Stimulated activated CD4-positive, alpha-beta T cell treated with anti-CD3 and anti-CD28 coated beads, Interleukin-4, amount 100 ng/mL, for 4 hours (primary cell): ENCODE data around the gene CHCHD5.
A peak's percentile ranks its signal among the peaks of the same experiment; 100 is the strongest.

Experiments
- DNase-seq, 2 experiments: peaks; one replicate each; pipeline ENCODE4 v3.0.0-alpha.2; 2020

CHCHD5 gene

DNA sequence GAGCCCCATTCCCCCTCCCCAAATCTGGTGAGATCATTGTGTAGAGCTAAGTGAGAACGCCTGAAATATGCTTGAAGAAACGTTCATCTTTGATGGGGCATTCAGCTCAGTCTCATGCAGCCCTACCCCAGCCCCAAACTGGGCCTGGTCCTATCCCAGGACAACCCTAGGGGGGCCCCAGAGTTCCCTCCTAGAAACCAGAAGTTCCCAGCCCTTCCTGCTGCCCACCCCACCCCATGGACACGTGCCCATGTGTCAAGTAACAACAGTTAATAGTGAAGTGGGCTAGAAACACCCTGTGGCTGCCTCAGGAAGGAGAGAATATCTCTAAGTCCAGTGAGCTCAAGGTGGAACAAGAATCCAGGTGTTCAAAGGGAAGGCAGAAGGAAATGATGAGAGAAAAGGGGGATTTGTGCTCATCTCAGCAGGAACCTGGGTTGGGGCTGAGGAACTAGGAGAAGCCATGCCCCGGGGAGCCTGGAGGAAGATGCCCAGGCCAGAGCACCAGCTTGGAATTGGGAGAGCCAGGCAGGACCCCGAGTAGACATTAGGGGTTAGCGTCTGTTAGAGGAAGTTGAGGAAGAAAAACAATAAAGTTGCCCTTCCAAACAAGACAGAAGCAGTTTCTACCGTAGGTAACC, 41.2 kb downstream of the CHCHD5 start:
- DNase-seq, result no peak

DNA sequence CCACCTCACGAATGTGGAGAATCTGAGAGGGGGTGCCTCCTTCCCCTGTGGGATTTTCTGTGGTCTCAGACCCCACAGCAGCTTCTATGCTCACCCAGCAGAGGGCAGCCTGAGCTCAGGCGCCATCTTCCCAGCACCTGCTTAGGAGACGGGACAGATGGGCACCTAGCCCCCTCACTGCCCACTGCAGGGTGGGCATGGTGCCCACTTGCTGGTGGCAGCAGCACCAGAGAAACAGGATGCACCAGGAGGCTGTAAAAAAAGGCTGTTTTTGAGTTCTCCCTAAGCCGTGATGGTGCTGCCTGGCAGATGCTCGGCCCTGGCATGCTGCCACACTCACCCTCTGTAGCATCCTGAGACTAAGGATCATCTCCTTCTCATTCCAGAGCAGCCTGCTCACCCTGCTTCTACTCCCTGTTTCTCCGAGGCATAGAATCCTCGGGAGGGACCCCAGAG, 42.2 kb downstream of the CHCHD5 start:
- peak; percentile 55 for DNase-seq

DNA sequence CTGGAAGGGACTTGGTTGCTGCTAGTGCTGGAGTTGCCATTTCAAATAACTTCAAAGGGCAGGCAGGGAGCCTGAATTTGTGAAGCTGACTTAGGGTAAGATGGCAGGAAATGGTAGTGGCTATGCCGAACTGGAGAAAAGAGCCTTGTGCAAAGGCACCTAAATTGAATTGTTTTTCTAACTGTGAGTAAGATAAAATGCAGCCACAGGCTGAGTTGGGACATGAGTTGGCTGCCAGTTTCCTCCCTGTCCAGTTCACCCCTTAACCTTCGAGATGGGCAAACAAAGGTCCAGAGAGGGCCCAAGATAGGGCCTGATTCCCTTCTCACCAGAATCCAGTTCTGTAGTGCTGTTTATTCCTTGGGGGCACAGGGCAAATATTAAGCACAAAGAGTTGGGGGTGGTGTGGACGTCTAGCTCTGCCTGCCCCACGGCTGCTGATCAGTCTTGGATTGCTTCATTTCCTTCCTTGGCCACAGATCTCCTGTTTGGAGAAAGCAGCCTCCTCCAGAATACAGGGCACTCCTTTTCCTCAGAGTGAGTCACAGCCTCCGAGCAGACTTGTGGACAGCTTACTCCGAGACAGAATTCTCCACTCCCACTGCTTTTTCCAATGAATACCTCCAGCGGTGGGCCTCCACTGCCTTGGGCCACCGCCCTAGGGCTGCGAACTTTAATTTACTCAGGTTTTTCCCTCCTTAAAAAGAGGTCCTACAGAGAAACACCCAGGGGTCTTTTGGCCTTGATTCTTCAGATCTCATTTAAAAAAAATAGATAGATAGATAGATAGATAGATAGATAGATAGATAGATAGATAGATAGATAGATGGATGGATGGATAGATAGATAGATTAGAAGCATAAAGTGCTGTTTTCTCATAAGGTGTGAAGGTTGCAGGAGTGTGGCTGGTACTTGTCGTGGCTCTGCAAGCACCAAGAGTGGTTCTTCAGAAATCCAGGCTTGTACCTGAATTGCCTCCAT, 42.9 kb downstream of the CHCHD5 start:
- DNase-seq, result no peak

DNA sequence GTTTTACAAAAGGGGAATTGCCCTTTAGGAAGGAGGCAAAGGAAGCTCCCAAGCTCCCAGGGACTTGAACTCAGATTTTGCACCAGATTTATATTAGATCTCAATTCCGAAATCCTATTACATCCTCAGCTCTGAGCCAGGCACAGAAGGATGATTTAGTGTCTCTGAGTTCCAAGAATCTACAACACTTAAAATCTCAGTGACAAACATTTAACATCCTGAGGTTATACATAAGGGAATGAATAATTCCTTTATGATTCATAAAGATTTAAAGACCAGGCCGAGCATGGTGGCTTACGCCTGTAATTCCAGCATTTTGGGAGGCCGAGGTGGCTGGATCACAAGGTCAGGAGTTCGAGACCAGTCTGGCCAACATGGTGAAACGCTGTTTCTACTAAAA, 44.8 kb downstream of the CHCHD5 start:
- DNase-seq, result no peak

DNA sequence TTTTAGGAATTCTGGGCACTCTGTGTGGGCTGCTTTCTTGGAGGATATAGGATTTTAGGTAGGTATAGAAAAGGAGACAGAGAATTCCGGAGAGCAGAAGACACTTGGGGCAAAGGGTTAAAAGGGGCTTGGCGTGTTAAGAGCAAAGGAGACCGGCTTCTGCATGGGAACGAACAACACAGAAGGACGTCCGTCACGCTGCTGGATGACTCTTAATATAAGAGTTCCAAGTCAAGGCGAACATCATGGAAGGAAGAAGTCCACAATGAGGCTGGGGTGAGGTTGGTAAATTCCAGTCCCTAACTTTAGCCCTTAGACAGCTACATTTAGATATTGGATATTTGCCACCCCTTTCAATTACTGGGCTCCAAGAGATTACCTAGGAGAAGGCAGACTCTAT, 45.4 kb downstream of the CHCHD5 start:
- DNase-seq, result no peak

DNA sequence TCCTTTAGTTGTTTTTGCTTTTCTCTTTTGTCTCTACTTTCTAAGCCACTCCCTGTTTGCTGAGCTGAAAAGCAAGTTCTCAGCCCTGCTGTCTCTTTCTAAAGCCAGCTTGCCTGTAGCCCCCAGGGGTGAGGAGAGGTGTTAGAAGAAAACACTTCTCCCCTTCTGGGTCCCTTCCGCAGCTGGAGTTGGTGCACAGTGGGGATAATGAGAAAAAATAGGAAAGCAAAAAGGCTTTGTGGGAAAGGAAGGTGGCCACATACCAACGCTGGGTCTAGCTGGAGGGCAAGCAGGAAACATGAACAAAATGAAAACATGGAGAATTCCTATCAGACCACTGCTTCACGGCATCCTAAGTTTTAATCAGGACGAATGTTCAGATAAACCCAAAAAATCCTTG, 45.9 kb downstream of the CHCHD5 start:
- no peak for DNase-seq

DNA sequence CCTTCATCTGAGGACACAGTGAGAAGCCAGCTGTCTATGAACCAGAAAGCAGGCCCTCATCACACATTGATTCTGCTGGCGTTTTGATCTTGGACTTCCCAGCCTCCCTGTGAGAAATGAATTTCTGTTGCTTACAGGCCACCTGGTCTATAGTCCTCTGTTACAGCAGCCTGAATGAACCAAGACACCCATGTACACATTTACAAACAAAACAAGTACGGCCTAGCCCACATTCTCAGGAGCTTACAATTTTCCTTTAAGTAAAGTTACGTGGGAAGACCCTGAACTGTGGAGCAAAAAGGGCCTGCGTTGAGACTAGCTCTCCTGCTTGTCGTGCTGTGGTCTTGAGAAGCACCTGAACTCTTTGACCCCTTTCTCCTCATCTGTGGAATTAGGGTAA, 49.3 kb downstream of the CHCHD5 start:
- no peak for DNase-seq

DNA sequence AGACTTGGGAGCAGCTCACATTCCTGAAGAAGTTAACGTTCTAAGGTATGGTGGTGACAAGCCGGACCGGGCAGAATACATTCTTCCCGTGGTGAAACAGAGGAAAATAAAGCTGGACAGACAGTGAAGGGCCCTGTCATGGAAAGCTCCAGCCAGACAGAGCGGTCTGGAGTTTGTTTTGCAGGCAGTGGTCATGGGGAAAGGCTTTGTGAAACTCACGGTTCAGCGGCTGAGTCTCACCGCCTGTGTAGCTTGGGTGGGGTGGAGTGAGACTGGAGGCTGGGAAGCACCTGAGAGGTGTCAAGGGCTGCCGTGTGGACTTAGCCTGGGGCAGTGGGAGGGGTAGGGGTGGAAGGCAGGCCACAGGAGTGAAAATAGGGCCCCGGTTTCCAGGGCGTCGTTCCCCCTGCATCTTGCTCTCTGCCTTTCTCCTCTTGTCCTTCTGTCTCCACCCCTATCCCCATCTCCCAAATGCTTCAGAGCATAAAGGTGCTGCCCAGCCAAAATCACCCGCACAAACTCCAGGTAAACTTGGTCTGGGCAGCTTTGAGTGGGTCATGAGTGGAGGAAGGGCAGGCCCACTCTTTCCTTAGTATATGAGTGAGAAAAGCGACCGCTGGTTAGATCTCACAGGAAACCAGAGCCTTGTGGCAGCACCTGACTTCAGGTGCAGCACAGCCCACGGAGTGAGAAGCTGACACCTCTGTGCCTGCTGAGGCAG, 49.9 kb downstream of the CHCHD5 start:
- peak in 1 of 2 experiments; percentile 7 for DNase-seq

DNA sequence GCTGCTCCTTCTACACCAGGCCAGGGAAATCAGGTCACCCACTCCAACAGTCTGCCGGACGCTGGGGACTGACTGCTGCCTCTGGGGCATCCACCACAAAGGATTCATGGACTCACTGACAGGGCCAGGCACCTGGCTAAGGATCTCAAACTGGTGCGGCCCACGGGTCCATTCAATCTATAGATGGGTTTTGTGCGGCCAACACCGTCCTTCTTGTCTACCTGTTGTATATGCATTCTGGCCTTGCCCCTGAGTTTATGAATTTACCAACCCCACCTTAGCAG, 50.4 kb downstream of the CHCHD5 start:
- no peak for DNase-seq

DNA sequence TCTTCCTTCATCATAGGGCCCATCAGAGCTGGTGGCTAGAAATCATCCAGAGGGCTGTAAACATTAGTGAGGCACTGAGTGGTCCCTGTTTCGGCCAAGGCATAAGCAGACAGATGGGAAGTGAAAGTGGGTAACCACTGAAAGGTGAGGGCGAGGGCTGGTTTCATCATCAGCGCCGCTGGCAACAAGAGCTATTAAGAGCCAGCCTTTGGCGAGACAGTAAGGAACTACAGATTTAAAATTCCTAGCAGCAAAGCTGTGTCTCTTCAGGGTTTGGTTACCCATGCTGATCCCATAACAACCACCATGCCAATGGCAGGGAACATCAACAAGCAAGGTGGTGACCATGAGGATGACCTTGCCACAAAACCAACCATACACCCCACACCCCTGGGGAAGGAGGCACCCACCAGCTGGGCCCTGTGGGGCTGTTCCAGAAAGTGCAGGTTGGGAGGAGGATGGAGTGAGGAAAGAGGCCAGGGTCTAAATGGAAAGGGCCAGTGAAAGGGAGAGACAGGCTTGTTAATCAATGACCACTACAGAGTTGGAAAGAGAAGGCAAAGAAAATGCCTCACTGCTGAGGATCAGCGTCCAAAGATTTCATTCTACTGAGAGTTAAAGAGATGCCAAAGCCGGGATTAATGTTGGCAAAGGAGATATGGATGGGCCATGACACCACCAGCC, 52.3 kb downstream of the CHCHD5 start:
- no peak for DNase-seq

DNA sequence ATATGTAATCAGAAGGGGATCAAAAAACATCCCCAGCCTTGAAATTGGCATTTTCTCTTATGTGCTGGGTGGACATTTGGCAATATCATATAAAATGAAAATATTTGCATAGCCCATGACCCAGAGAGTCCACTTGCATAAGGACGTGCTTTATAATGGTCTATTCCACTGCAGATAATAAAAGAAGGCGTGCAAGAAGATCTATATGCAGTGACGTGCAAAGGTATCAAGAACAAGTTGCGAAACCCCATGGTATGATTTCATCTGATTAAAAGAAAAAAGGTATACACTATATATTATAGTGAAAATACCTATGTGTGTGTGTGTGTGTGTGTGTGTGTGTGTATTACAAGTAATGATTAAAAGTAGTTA, 52.9 kb downstream of the CHCHD5 start:
- DNase-seq, result no peak
